ENCODE measurements around the gene CXCR5. TPM values are rescaled to one million over a fixed set of nuclear protein-coding genes. Genes with fewer than 3 reads are reported as not detected.
"Not testable (repeated sequence)": the region's sequence is repeated elsewhere in the genome, so short reads cannot be mapped to it uniquely, and the experiment has no call there.

CXCR5 gene
- total RNA-seq, 4 donors from 2014 or later: 0.66 to 7.4 (median 1.1) TPM; not detected in 1

DNA sequence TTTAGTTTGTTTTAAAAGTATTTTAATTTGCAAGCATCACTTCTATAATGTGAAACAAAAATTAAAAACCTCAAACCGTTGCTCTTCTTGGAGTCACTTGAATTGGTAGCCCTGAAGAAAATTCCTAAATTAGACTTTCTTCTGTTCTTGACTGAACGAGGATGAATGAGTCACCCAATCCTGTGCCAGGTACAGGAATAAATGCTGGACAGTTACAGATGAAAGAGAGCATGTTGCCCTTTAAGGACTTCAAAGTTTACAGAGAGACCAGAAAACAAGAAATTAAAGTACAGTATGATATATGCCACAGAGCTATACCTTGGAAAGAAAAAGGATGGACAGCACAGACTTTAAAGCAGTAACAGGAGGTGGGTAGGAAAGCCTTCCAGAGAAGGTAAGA is 41.3 kb upstream of the CXCR5 start:
- Histone ChIP-seq H3K9me3 (no peaks in the 10 kb centered on the region), H3K4me1 (no peaks in the 10 kb centered on the region), H3K4me3 (no peak overlapping the region), H3K27me3 (no peaks in the 10 kb centered on the region), H3K27ac (no peak overlapping the region), H3K36me3 (no peaks in the 10 kb centered on the region)
- no peak for TF ChIP-seq POLR2A (IDR thresholded peaks at IDR 0.05)
- TF ChIP-seq, protein P1, sequence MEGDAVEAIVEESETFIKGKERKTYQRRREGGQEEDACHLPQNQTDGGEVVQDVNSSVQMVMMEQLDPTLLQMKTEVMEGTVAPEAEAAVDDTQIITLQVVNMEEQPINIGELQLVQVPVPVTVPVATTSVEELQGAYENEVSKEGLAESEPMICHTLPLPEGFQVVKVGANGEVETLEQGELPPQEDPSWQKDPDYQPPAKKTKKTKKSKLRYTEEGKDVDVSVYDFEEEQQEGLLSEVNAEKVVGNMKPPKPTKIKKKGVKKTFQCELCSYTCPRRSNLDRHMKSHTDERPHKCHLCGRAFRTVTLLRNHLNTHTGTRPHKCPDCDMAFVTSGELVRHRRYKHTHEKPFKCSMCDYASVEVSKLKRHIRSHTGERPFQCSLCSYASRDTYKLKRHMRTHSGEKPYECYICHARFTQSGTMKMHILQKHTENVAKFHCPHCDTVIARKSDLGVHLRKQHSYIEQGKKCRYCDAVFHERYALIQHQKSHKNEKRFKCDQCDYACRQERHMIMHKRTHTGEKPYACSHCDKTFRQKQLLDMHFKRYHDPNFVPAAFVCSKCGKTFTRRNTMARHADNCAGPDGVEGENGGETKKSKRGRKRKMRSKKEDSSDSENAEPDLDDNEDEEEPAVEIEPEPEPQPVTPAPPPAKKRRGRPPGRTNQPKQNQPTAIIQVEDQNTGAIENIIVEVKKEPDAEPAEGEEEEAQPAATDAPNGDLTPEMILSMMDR (IDR thresholded peaks at IDR 0.05): no peak
- no peak for DNase-seq

GRCh38 chr11:118842843-118843242 is 40.8 kb upstream of the CXCR5 start:
- H3K9me3 ChIP-seq, DNase-seq, H3K4me3 ChIP-seq, H3K27me3 ChIP-seq, H3K4me1 ChIP-seq, H3K27ac ChIP-seq, H3K36me3 ChIP-seq: not testable (repeated sequence)

DNA sequence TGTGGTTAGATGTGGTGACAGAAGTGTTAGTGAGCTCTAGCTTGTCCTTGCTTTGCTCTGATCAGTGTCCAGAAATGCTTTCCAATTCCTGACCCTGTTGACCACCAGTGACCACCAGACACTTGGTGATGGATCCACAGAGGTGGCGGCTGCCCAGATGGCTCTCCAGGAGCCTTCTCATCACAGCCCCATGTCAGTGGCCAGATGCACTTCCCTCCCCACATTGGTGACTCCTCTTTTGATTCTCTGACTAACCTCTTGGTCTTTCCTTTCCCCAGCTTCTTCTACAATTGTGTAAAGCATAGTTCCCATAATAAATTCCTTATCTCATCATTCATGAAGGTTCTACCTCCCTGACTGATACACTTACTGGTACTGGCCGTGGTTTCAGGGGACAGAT is 40.1 kb upstream of the CXCR5 start:
- Histone ChIP-seq H3K4me1 (no peaks in the 10 kb centered on the region), H3K9me3 (no peaks in the 10 kb centered on the region), H3K36me3 (no peaks in the 10 kb centered on the region), H3K27me3 (no peaks in the 10 kb centered on the region), H3K27ac (no peak overlapping the region), H3K4me3 (no peak overlapping the region)
- TF ChIP-seq POLR2A (IDR thresholded peaks at IDR 0.05): no peak
- TF ChIP-seq, protein P1 (IDR thresholded peaks at IDR 0.05): no peak
- no peak for DNase-seq

GRCh38 chr11:118845369-118845768 is 38.3 kb upstream of the CXCR5 start:
- Histone ChIP-seq H3K9me3 (no peaks in the 10 kb centered on the region), H3K4me3 (no peak overlapping the region), H3K27ac (no peak overlapping the region), H3K36me3 (no peaks in the 10 kb centered on the region), H3K4me1 (no peaks in the 10 kb centered on the region), H3K27me3 (no peaks in the 10 kb centered on the region)
- DNase-seq: no peak
- no peak for TF ChIP-seq POLR2A (IDR thresholded peaks at IDR 0.05)
- TF ChIP-seq, protein P1 (IDR thresholded peaks at IDR 0.05): no peak

DNA sequence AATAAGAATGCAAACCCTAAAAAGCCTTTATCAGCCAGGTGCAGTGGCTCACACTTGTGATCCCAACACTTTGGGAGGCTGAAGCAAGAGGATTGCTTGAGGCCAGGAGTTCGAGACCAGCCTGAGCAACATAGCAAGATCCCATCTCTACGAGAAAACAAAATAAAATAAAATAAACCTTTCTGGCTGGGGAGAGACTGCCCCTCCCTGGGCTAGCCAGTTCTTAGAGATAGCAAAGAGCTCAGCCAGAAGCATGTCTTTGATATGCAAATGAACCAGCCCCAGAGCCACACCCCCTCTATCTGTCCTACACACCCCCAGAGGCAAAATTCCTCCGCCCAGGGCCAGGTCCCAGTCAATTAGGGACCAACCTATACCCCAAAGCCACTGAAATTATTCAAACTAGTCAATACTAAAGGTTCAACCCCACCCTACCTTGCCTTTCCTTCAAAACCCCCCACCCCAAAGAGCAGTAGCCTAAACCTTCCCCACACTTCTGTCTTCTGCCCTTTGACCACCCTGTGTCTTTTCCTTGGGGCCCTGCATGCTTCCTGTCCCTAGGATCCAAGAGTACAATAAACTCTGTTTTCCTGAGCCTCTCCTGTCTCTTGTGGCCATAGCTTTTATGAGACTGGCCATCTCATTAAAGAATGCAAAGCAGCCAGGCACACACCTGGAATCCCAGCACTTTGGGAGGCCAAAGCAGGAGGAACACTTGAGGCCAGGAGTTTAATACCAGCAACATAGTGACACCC is 37.3 kb upstream of the CXCR5 start:
- H3K36me3 ChIP-seq: no peaks in the 10 kb centered on the region

DNA sequence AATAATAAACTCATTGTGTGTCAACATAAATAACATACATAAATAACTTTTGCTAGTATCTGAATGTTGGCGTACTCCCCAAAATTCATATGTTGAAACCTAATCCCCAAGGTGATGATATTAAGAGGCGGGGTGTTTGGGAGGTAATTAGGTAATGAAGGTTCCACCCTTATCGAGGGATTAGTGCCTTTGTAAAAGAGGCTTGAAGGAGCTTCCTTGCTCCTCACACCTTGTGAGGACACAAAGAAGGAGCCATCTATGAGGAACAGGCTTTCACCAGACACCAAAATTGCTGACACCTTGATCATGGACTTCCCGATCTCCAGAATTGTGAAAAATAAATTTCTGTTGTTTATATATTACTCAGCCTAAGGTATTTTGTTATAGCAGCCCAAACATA is 33.9 kb upstream of the CXCR5 start:
- TF ChIP-seq POLR2A (IDR thresholded peaks at IDR 0.05): no peak
- TF ChIP-seq, protein P1 (IDR thresholded peaks at IDR 0.05): no peak
- H3K9me3 ChIP-seq: no peaks in the 10 kb centered on the region
- H3K4me1 ChIP-seq: no peaks in the 10 kb centered on the region

More for the DNA sequence above, 37.3 kb upstream of the CXCR5 start:
- H3K27me3 ChIP-seq: no peaks in the 10 kb centered on the region
- H3K27ac ChIP-seq: no peak overlapping the region
- no peak overlapping the region for H3K4me3 ChIP-seq
- no peak for TF ChIP-seq POLR2A (IDR thresholded peaks at IDR 0.05)
- TF ChIP-seq, protein P1 (IDR thresholded peaks at IDR 0.05): no peak
- no peak for DNase-seq
- H3K4me1 ChIP-seq: no peaks in the 10 kb centered on the region
- H3K9me3 ChIP-seq: no peaks in the 10 kb centered on the region

More for the DNA sequence above, 33.9 kb upstream of the CXCR5 start:
- DNase-seq: no peak
- H3K27me3 ChIP-seq: no peaks in the 10 kb centered on the region
- H3K27ac ChIP-seq: no peak overlapping the region
- H3K4me3 ChIP-seq: no peak overlapping the region
- H3K36me3 ChIP-seq: no peaks in the 10 kb centered on the region

Data from Peyer's patch (tissue), 4 donors.